GM21723 (cell line): ENCODE measurements around the gene UXS1.

ENCODE experiments used
- ATAC-seq: cut with Tn5 transposase; IDR thresholded peaks from one replicate; pipeline ENCODE4 v1.9.1; 2021; ENCODE audit warnings: mild to moderate bottlenecking, moderate library complexity; ENCODE audit not compliant: unreplicated experiment

The UXS1 gene

DNA sequence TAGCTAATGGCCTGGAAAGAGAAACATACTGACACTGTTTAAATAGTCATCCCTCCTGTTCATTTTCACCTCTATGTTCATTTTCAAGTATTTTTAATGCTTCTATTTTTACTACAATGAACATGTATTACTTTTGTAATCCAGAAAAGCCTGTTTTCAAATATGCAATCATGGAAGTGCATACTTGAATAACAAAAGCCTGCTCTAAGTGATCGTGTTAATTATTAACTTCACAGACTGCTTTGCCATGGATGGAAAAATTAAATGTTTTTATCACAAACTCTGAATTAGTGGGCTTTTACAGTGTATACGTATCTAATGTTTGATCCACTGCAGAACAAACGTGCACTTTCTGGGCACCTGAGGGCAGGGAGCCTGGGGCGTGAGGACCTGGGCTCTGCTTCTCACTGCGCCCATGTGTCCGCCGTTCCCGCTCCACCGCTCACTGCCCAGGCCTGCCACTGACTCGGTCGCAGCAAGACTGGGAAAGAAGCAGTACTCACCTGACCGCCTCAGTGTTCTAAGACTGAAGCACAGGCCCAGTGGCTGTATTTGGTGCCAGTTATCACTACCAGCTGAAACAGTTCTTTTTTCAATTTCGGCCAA is 80.6 kb downstream of the UXS1 start:
- no peak for ATAC-seq

DNA sequence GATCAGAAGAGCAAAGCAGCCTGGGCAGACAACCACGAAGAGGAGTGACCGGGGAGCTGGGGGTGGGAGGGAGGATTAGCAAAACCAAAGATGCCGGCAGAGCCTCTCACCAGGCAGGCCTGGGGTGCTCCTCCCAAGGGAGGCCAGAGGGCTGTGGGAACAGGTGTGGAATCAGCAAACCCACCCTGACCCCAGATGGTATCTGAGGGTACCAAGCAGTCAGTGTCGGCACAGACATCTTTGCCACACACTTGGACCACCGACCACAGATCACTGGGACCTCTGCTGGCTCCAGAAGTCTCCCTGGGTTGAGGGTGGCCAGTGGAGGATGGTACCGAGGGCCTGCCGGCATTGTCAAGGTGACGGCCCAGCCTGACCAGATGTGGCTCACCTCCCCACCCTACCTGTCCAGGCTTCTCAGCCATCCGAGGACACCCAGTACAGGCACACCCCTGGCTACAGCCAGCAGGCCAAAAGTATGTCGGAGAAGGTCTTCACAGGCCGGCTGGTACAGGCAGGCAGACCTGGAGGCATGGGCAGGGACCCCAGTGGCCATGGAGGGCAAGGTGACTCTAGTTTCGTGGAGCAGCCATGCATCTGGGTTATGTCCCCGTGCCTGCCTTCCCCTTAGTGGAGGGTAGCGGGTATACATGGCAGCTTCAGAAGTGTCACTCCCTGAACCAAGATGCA is 82.1 kb downstream of the UXS1 start:
- ATAC-seq = no peak

DNA sequence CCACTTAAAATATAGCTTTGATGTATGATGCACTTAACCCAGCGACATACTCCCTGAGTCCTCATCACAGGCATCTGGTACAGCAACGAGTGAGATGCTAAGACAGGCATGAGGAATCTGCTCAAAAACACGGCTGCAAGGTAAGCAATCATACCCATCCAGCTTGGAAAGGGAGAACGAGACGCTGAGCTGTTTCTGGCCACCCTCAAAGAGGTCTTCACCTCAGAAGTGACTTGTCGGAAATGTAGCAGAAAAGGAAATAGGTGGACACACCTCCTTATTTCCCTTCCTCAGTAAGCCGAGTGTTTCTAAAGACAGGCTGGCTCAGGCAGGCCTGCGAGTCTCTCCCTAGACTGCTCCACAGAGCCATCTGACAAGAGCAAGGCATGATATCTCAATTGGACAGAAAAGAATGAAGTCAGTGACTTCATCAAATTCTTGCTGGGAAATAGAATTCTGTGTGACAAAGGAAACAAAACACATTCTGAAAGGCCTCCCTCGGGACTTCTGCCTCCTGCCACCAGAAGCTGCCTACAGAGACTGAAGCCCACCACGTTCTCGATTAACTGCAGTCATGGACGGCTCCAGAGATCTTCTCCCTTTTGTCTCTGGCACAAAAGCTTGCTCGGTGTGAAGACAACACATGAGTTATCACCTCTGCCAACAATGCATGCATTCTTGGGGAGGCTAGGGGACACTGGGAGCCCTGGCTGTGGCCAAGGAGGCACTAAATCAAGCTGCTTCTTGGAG is 84.3 kb downstream of the UXS1 start:
- ATAC-seq = no peak

DNA sequence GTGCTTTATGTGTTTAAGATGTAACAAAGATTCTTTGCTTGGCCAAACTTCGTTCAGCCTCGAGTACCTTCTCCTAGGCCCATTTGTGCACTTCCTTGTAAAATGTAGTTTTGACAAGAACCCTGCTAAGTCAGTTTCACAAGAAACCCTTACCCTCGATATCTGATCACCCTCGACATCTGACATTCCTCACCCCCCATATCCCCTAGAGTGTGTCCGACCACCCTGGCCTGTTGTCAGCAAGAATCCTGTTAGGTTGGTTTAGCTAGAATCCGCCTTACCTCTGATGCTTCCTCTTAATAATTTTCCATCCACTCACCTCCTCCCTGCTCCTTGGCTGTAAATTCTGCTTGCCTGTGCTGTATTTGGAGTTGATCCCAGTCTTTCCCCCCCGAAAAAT is 85.3 kb downstream of the UXS1 start:
- no peak for ATAC-seq

DNA sequence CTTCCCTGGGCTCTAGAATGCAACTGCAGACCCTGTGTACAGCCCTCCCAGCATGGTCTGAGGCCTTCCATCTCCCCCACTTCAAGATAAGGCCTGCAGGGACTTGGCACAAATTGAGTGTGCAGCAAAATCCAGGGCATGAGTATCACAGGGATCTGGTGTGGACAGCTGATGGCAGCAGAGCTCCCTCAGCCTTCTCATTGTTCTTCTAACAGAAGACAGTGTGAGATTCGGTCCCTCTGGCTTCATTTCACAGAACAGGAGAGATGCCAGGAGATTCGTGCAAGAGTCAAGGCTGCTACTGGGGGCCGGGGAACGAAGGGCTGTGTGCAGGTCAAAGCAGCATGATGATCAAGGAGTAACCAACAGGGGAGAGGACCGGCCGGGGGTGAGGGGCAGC is 85.8 kb downstream of the UXS1 start:
- ATAC-seq = no peak

DNA sequence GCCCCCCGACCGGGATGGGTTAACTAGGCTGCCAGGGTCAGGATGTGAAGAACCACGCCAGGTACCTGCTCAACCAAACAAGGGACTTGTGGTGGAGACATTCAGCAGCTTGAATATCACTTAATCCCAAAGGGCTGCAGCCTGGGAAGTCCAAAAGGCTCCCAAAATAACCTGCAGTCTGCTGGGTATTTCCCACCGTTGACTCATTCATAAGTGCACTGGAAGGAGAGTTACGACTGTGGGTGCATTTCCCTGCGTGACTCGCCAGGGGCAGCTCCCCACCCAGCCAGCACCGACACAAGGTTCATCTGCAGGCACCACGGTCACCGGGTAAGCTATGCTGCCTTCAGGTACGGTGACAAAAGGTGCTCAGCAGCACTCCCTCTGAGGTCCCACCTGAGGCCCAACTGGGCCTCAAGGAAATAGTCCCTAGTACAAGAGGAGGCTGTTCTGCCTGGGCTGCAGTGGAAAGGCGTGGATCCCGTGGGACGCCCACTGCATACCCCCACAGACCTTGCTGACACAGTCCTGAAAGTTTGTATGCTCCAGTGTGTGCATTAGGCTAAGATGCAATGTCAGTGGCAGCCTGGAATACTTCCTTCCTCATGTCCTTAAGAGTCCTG is 86.5 kb downstream of the UXS1 start:
- no peak for ATAC-seq

DNA sequence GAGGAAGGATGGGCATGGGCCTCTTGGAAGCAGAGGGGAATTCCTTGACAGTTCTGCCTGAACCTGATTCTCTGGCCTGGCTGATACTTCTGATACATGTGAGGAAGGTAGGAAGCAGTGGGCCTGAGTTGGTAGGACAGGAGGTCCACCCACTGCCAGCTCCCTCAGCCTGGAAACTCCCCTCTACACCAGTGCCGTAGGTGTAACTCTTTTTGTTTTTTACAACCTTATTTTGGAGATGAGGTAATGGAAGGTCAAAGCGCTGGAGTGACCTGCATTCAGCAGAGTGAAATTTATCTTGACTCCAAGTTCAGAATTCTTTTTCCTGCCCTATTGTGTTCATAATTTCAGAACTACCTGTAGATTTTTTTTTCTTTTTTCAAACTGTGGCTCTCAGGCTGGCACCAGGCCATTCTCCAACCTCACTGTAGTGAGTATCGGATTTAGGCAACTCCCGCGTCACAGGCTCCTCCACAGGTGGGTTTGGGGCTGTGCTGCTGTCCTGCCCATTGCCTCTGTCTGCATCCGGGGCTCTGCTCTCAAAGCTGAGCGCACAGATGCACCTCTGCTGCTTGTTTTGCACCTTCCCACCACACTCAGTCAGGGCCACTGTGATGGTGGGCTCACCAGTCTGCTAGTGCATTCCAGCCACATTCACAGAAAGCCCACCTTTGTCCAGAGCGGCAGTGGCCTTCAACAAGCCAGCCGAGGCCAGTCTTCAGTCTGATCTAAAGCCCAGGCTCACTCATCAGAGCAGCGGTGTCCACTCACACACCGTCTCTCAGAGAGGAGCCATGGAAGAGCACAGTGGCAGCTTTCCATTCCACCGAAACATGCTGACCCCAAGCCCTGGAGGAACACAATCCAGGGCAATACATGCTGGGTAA is 87.2 kb downstream of the UXS1 start:
- no peak for ATAC-seq

DNA sequence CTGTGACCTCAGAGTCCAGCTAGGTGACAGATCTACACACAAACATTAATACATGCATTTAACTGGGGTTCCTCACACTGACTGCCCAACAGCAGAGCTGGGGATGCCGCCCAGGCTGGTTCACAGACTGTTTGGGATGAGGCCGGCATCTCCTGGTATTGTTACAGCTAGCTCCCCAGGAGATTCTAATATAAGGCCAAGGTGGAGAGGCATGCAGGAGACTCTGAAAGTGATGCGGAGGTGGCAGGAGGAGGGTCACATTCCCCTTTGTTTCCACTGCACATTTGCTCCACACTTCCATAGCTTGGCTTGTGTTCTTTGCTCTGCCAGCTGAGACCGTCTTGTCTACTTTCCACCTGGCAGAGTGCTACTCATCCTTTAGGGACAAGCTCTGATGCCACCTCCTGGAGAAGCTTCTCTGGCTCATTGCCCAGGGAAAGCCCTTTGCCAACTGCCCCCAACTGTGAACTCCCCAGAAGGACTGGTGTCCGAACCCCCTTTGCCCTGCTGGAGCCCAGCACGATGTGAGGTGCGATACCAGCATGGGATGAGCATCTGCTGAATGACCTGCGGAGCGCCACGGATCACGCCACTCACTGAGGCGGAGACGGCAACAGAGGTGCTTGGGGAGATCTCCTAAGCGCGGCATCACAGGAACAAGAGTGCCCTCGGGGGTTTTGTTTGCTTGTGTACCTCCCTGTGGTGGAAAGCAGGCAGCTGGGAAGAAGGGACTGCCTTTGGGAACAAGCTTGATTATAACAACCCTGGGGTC is 88.8 kb downstream of the UXS1 start:
- no peak for ATAC-seq

DNA sequence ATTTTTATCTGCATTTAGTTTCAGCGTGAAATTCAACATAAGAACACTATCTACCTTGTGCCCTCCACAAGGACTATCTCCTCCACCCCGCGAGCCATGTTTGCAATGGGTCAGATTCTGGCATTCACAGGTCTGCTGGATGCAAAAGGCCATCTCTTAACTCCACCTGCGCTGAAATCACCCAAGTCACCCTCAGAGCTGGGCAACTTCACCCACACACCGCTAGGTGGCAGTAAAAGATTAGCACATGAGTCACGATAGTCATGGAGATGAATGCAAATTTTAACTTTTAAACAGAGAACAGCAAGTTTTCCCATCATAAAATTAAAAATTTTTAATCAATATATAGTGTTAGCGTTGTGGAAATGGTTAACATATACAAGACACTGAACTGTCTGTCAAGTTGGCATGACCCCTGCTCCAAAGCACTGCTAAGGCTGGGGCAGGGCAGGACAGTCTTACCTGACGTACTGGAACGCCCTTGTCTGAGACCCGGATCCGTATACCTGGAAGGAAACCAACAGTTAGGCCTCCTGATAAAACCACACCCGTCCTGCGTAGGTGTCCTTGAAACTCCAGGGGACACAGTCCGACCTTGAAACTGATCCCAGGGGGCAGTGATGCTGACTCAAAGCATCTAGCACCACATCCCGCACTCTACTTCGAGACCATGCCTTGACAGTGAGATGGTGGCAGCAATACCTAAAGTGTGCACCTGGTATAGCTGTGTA is 89.6 kb downstream of the UXS1 start:
- ATAC-seq = no peak

DNA sequence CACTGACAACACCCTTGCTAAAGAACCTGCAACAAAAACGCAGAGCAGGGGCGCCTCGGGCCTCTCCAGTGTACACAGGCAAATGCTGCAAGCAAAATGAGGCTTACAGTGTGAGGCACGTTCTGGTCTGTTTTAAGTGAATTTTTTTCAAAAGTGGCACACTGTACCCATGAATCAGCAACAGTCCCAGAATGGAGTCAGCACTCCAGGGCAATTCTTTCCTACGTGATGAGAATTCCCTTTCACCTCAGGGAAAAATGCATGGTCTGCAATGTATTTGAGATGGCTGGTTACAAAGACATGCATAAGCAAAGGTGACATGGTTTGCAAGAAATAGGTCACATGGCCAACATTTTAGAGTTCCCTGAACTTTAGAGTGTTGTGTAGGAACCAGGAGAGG is 94.4 kb downstream of the UXS1 start:
- no peak for ATAC-seq

DNA sequence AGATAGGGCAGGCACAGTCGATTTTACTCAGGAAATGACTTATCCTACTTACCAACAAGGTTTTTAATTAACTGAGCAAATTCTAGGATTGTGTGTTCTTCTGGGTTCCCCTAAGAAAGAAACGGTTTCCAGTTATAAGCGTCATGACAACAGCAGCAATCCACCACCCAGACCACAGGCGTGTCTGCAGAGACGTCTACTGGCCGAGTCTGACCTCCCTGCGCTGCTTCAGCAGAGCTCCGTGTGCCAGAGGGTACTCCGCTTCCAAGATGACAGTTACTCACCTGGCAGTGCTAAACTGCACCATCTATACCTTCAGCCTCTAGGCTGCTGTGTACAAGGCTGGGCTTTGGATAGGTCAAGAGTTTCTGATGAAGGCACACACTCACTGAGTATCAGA is 95.4 kb downstream of the UXS1 start:
- ATAC-seq = no peak

DNA sequence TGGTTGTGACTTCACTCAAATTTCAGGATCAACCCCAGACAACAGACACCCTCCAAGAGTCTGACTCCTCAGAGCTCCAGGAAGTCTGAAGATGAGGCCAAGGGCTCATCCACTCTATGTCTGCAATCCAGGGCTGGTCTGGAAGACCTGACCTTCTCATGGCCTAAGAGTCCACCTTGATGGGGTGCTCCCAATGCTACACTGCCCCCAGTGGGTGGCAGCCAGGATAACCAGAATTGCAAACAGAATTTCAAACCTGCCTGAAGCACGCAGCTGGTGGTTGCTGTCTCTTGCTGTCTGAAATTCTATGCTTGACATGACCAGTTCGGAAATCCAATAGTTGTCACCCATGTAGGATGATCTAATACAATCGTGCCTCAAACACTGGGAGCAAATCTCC is 96.0 kb downstream of the UXS1 start:
- no peak for ATAC-seq

DNA sequence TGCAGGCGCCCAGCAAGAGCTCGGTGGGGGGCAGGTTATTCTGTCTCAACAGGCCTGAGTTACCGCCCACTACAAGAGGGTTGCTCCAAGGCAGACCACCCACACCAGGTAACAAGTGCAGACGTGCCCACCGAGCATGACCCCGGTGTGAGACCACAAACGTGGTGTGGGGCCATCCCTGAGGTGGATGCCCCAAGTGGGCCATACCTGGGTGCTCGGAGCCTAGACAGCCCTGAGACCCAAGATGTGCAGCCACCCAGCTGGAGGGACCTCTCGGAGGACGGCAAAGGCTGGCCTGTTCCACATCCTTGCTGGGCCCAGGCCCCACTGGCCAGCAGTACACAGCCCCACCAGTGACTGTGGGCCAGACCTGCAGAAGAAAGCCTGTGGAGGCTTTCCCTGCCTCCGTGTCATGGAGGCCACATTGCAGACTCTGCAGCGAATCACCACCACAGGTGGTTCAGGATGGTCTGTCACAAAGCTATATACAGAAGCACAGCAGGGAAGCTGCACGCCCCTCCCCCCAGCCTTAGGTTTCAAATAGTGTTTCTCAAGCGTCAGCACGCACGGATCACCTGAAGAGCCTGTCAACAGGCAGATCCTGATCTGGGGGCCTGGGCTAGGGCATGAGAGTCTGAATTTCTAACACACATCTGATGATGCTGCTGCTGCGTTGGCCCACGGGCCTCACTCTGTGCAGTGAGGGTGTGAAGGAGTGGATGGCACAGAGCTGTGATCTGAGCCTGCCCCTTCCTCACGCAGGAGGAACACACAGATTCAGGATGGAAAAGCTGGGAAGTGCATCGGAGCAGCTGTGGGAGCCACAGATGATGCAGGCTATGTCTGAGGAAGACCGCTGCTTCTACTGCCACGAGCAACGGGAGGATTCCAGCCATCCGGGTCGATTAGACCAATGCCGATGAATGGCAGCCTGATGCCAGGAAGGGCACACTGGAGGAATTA is 96.8 kb downstream of the UXS1 start:
- no peak for ATAC-seq

DNA sequence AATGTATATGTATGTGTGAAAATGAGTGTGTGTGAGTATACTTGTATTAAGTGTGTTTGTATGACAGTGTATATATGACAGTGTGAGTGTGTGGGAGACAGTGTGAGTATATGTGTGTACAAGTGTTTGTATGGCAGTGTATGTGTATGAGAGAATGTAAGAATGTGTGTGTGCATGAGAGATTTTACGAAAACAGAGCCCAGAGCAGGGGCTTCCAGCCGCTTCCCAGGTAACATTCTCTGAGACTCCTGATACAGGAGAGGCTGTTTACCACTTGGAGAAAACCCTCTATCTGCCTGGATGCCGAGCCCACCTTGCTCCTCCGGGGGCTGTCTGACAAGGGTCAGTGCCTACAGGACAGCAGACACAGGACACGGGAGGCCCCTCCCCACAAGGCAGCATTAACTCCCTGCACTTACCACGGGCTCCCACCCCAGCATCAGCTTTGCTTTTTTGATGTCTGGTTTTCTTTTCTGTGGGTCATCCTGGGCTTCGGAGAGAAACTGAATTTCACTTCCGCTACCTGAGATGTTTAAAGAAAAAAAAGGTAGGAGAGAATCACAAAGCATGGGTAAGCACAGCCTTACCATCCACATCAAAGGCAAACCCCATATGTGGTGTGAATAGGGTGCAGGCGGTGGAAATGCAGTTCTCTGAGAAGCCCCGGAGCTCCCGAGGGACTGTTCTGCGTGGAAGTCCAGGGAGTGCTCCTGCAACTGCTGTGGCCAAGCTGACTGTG is 97.6 kb downstream of the UXS1 start:
- ATAC-seq = no peak

DNA sequence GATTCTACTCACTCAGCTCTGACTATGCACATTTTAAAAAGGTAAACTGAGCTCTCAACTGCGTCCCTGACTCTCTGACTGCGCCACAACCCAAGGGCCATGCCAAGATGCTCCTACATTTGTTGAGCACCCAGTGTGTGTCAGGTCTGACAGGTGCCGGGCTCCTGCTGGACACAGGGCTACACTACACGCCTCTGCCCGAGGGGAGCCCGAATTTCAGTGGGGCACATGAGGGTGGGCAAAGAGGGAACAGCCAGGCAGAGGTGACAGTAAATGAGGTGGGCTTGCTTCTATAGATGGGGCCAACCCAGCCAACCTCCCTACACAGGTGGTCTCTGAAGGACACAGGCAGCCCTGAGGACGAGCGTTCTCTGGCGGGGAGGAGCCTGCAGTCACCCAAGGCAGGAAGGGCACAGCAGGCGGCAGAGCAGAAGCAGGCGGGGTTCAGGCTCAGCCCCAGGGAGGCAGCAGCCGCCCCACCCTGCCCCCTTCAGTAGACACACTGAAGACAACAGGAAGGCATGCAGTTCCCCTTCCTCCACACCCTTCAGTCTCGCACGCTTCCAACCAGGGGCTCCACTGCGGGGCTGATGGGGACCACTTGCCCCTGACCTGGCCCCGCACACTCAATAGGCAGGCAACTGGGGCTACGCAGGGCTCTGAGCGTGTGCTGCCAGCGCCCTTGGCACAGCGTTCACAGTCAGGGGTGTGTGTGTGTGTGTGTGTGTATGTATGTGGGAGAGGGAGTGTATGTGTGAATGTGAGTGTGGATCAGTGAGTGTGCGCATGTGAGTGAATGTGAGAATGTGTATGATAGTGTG is 98.4 kb downstream of the UXS1 start:
- ATAC-seq = no peak

DNA sequence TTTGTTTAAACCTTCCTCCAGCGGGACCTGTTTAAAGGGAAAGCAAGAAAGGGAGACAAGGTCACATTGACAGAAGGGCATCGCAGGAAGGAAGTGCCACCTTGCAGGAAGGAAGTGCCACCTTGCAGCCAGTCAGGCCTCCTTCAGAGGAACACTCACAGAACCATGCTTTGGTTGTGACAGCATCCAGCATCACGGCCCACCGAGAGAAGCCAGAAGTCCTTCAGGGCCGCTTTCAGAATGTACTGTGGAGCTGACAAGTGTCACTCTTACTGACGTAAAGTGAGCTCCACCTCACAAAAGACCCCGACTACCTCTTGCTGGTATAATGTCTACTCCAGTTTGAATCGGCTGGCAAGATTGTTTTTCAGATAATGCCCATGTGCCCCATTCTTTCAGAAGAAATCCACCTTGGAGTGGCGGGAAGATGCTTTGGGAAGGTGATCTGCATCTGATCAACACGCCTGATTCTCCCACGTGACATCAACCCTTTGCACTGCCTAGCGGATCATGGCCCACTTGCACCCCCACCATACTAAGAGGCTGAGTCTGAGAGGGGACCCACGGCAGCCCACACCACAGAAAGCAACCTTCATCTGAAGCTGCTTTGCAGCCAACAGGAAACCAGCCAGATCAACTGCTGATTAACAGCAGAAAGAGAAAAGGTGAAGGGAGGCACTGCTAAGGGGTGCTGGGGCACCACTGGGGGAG is 99.8 kb downstream of the UXS1 start:
- no peak for ATAC-seq
